Measurements from ENCODE around the gene THSD8.

DNA sequence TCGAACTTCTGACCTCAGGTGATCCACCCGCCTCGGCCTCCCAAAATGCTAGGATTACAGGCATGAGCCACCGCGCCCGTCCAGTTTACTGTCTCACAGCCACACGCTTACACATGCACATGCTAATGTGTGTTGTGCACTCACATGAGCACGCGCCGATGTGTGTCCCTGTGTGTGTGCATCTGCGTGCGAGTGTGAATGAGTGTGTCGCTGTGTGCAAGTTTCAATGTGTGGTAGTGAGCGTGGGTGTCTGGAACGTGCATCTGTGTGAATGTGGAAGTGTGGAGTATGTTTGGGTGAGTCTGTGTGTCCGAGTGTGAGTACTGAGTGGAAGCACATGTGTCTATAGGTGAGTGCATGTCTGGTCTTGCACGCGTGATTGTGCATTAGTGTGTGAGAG, 40.6 kb downstream of the THSD8 start:
- TF ChIP-seq, protein P1, sequence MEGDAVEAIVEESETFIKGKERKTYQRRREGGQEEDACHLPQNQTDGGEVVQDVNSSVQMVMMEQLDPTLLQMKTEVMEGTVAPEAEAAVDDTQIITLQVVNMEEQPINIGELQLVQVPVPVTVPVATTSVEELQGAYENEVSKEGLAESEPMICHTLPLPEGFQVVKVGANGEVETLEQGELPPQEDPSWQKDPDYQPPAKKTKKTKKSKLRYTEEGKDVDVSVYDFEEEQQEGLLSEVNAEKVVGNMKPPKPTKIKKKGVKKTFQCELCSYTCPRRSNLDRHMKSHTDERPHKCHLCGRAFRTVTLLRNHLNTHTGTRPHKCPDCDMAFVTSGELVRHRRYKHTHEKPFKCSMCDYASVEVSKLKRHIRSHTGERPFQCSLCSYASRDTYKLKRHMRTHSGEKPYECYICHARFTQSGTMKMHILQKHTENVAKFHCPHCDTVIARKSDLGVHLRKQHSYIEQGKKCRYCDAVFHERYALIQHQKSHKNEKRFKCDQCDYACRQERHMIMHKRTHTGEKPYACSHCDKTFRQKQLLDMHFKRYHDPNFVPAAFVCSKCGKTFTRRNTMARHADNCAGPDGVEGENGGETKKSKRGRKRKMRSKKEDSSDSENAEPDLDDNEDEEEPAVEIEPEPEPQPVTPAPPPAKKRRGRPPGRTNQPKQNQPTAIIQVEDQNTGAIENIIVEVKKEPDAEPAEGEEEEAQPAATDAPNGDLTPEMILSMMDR (IDR thresholded peaks at IDR 0.05): no peak
- TF ChIP-seq POLR2AphosphoS5 (IDR thresholded peaks at IDR 0.05): no peak
- no peak for TF ChIP-seq POLR2A (IDR thresholded peaks at IDR 0.05)
